BLaER1 treated with 17β-estradiol and CSF1 and Interleukin-3, amounts not matched to agents 10 nM and 100 nM (cell line): ENCODE results near the gene FRMD4A.
"Not testable (repeated sequence)": the region's sequence is repeated elsewhere in the genome, so short reads cannot be mapped to it uniquely, and the experiment has no call there.

Source experiments
- H3K27ac ChIP-seq, 11 experiments: shearing (Covaris generic); formaldehyde crosslinking; 2 replicates each; pipeline ENCODE4 v1.8.1; 2022
- H3K27me3 ChIP-seq, 11 experiments: shearing (Covaris generic); formaldehyde crosslinking; 2 replicates each; pipeline ENCODE4 v1.8.1; 2022
- H3K36me3 ChIP-seq, 11 experiments: shearing (Covaris generic); formaldehyde crosslinking; 2 replicates each; pipeline ENCODE4 v1.8.1; 2022
- H3K4me1 ChIP-seq, 10 experiments: shearing (Covaris generic); formaldehyde crosslinking; 2 replicates each; pipeline ENCODE4 v1.8.1; 2022
- H3K4me2 ChIP-seq, 11 experiments: shearing (Covaris generic); formaldehyde crosslinking; 2 replicates each; pipeline ENCODE4 v1.8.1; 2022
- H3K4me3 ChIP-seq, 10 experiments: shearing (Covaris generic); formaldehyde crosslinking; 2 replicates each; pipeline ENCODE4 v1.8.1; 2022
- H3K9ac ChIP-seq, 11 experiments: shearing (Covaris generic); formaldehyde crosslinking; 2 replicates each; pipeline ENCODE4 v1.8.1; 2022
- H3K9me3 ChIP-seq, 11 experiments: shearing (Covaris generic); formaldehyde crosslinking; replicated peaks in 1 of 11; 2 replicates each; pipeline ENCODE4 v1.8.1; 2022
- H4K20me1 ChIP-seq, 11 experiments: shearing (Covaris generic); formaldehyde crosslinking; 2 replicates each; pipeline ENCODE4 v1.8.1; 2022
- Cebpa-rat ChIP-seq, 11 experiments: shearing (Covaris generic); IDR thresholded peaks; 2 replicates each; pipeline ENCODE4 v1.8.1; 2022

FRMD4A gene

DNA sequence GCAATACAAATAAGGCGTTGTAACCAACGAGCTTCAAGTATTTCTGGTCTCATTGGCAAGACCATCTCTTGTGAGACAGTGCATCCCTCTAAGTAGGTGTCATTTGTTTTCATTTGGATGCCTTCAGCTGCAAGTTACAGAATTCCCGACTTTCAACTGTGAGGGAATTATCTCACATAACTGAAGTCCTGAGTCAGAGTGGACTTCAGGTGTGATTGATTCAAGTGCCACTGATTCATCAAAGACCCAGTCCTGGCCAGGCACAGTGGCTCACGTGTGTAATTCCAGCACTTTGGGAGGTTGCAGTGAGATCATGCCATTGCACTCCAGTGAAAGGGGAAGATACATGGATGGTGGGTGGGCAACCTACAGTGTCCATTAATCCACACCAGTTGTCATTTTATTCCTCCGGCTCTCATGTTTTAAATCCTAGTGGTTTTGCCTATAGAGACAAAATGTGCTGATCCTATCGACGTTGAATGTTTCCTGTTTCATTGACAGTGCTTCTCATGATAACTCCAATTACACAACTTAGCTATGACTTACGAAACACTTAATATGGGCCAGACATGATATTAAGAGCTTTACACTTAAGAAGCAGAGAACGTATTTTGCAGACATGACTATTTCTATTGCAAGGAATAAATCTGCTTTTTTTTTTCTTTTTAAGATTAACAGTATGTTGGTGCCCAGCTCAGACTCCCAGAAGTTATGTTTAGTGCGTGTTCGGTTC is 268.0 kb downstream of the FRMD4A start:
- no peak overlapping the region for H3K4me3 ChIP-seq
- H4K20me1 ChIP-seq, result no peaks in the 10 kb centered on the region
- H3K4me2 ChIP-seq, result 0 out of 22 replicates have a peak overlapping the region, but pooled peaks of 1 of the 11 experiments have one; percentile 3
- no peak overlapping the region for H3K9ac ChIP-seq
- H3K36me3 ChIP-seq, result no peaks in the 10 kb centered on the region
- peaks cover 0 to 9% (median 5%) of the 10 kb centered on the region in 11 experiments; a peak in 12 of 22 replicates for H3K9me3 ChIP-seq
- H3K4me1 ChIP-seq, result no peaks in the 10 kb centered on the region
- H3K27ac ChIP-seq, result no peak overlapping the region
- H3K27me3 ChIP-seq, result no peaks in the 10 kb centered on the region
- no peak for TF ChIP-seq Cebpa-rat (IDR thresholded peaks at IDR 0.05)

DNA sequence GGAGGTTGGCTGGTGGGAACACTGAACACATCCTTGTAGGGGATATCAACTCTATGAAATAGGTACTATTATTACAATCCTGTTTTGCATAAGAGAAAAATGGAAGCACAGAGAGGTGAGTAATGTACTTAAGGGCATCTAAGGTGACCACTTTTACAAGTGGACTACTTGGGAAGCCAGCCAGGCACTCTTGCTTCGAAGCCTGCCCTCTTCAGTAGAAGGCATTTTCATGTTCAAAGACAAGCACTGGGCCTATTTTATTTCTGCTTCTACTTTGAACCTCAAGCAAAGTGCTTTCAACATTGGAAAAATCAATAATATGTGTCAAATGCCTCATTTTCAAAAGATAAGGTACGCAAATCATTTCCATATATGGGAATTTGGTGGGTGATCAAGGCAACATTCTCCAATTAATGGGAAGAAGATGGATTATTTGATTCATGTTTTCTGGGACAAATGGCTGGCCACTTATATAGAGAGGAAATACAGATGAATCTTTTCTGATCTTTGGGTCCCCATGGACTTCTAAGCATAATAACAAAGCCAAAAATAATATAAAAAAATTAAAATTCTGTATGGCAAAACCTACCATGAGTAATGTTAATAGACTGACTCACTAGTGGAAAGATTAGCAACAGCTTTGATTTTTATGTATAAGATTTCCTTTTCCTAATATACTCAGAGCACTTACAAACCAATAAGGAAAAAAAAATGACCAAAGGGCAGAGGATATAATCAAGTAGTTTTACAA is 270.2 kb downstream of the FRMD4A start:
- Histone ChIP-seq H4K20me1 (no peaks in the 10 kb centered on the region), H3K27me3 (no peaks in the 10 kb centered on the region), H3K27ac (no peak overlapping the region), H3K9me3 (no peaks in the 10 kb centered on the region), H3K4me2 (no peak overlapping the region), H3K4me3 (no peak overlapping the region), H3K36me3 (no peaks in the 10 kb centered on the region), H3K9ac (no peak overlapping the region), H3K4me1 (no peaks in the 10 kb centered on the region)
- no peak for TF ChIP-seq Cebpa-rat (IDR thresholded peaks at IDR 0.05)

GRCh38 chr10:14056610-14057332 is 274.0 kb downstream of the FRMD4A start:
- Histone ChIP-seq H3K9ac (no peak overlapping the region), H3K27me3 (no peaks in the 10 kb centered on the region), H4K20me1 (no peaks in the 10 kb centered on the region), H3K4me3 (no peak overlapping the region), H3K36me3 (no peaks in the 10 kb centered on the region), H3K9me3 (peaks cover 6 to 21% (median 11%) of the 10 kb centered on the region in 11 experiments; a peak in 17 of 22 replicates), H3K4me1 (no peaks in the 10 kb centered on the region), H3K4me2 (no peak overlapping the region), H3K27ac (no peak overlapping the region)
- TF ChIP-seq Cebpa-rat (IDR thresholded peaks at IDR 0.05), result no peak

DNA sequence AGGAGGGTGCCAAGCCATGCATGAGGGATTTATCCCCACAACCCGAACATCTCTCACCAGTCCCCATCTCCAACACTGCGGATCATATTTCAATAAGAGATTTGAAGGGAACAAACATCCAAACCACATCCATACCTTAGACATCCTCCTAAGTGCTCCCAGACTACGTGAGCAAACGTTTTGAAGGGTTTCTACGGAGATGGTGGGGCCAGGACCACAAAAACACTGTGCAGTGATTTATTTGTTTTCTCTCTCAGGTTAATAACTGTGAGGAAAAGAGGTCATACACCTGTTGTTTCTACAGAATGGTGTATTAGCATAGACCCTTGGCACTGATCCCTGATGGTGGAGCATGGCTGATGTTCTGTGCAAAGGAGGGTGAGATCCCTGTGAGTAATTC is 277.8 kb downstream of the FRMD4A start:
- Histone ChIP-seq H3K27ac (no peak overlapping the region), H3K27me3 (no peaks in the 10 kb centered on the region), H3K4me3 (no peak overlapping the region), H3K9ac (no peak overlapping the region), H3K9me3 (peaks cover 6 to 21% (median 11%) of the 10 kb centered on the region in 11 experiments; a peak in 17 of 22 replicates), H3K4me1 (no peaks in the 10 kb centered on the region), H3K4me2 (no peak overlapping the region), H3K36me3 (no peaks in the 10 kb centered on the region), H4K20me1 (no peaks in the 10 kb centered on the region)
- TF ChIP-seq Cebpa-rat (IDR thresholded peaks at IDR 0.05), result no peak

DNA sequence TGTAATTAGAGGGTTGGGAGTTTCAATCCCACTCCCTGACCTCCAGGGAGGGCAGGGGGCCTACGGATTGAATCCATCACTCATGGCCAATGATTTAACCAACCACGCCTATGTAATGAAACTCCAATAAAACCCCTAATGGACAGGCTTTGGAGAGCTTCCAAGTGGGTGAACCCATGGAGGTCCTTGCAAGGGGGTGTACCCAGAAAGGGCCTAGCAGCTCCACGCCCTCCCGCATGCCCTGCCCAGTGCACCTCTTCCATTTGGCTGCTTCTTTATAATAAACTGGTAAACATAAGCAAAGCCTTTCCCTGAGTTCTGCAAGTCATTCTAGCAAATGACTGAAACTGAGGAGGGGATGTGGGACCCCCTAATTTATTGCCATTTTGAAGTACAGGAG is 280.1 kb downstream of the FRMD4A start:
- no peaks in the 10 kb centered on the region for H3K27me3 ChIP-seq
- no peak for TF ChIP-seq Cebpa-rat (IDR thresholded peaks at IDR 0.05)
- H3K4me3 ChIP-seq, result no peak overlapping the region
- no peaks in the 10 kb centered on the region for H3K36me3 ChIP-seq
- H3K9ac ChIP-seq, result no peak overlapping the region
- H3K27ac ChIP-seq, result no peak overlapping the region
- H3K4me2 ChIP-seq, result no peak overlapping the region
- no peaks in the 10 kb centered on the region for H4K20me1 ChIP-seq
- no peaks in the 10 kb centered on the region for H3K4me1 ChIP-seq
- H3K9me3 ChIP-seq, result peaks cover 6 to 21% (median 11%) of the 10 kb centered on the region in 11 experiments; a peak in 17 of 22 replicates

- TF ChIP-seq Cebpa-rat (IDR thresholded peaks at IDR 0.05), result no peak
- no peak overlapping the region for H3K4me3 ChIP-seq
- no peaks in the 10 kb centered on the region for H4K20me1 ChIP-seq
- H3K27me3 ChIP-seq, result no peaks in the 10 kb centered on the region
- H3K9me3 ChIP-seq, result peaks cover 0 to 10% (median 1%) of the 10 kb centered on the region in 11 experiments; a peak in 10 of 22 replicates
- H3K4me1 ChIP-seq, result no peaks in the 10 kb centered on the region
- H3K4me2 ChIP-seq, result no peak overlapping the region
- no peak overlapping the region for H3K27ac ChIP-seq
- H3K9ac ChIP-seq, result no peak overlapping the region
- H3K36me3 ChIP-seq, result no peaks in the 10 kb centered on the region
Observed at GRCh38 chr10:14048930-14049613, 281.7 kb downstream of the FRMD4A start.

- H3K27ac ChIP-seq, result no peak overlapping the region
- peaks cover 0 to under 1% (median 0%) of the 10 kb centered on the region in 10 experiments; a peak in 1 of 20 replicates for H3K4me1 ChIP-seq
- no peak overlapping the region for H3K4me3 ChIP-seq
- TF ChIP-seq Cebpa-rat (IDR thresholded peaks at IDR 0.05), result no peak
- no peaks in the 10 kb centered on the region for H3K36me3 ChIP-seq
- H3K27me3 ChIP-seq, result no peaks in the 10 kb centered on the region
- H3K9me3 ChIP-seq, result peaks cover 0 to 5% (median 0%) of the 10 kb centered on the region in 11 experiments; a peak in 3 of 22 replicates
- H3K4me2 ChIP-seq, result no peak overlapping the region
- H4K20me1 ChIP-seq, result no peaks in the 10 kb centered on the region
- H3K9ac ChIP-seq, result no peak overlapping the region
Observed at GRCh38 chr10:14047431-14047830, 283.3 kb downstream of the FRMD4A start.

DNA sequence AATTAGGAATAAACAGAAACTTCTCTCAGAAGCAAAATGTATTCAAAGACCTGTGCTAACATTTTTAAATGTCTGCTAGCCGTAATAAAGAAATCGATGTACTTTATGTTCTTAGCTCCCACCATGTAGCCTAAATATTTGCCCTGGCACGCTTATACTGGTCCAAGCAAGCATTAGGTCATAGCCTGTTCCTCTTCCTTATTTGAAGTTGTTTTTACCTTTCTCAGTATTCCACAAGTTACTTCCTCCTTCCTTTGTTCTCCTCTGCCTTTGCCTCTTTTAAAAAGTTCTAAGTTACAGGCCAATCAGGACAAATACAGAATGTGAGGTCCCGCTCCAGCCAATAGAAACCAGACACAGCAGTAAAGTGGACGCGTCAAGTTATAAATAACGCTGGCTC is 288.7 kb downstream of the FRMD4A start:
- not testable (repeated sequence) for H3K9me3 ChIP-seq, H3K4me3 ChIP-seq, H3K9ac ChIP-seq, H4K20me1 ChIP-seq, H3K36me3 ChIP-seq, H3K27me3 ChIP-seq
- H3K27ac ChIP-seq, result peak overlapping the region in 5 of 11 experiments; percentile 52 to 75 (median 75); a peak in 9 of 22 replicates
- H3K4me2 ChIP-seq, result peak overlapping the region in 5 of 11 experiments; percentile 18 to 80 (median 57); a peak in 7 of 22 replicates
- peaks cover 8 to 29% (median 15%) of the 10 kb centered on the region in 10 experiments; a peak in 16 of 20 replicates for H3K4me1 ChIP-seq
